Epithelial cell of proximal tubule (primary cell): ENCODE measurements around the gene WRAP73. TPM values are rescaled to one million over a fixed set of nuclear protein-coding genes. Genes with fewer than 3 reads are reported as not detected.

ENCODE experiments used
- DNase-seq: peaks from one replicate; pipeline ENCODE4 v3.0.0-alpha.2; 2011; ENCODE audit warnings: low read depth
- H3K4me3 ChIP-seq: 2 replicates; pipeline ENCODE4 v1.5.1; 2011; ENCODE audit warnings: low read depth, mild to moderate bottlenecking, low read length
- total RNA-seq: library from RNA; depleted of rRNA; stranded (reverse); fragments of >200 nt; gene quantifications from 2 replicates; pipeline ENCODE4 v1.2.3, GENCODE V29; 2015
- TF ChIP-seq, protein P1 (sequence below): conservative IDR thresholded peaks from 2 replicates; pipeline ENCODE4 v1.5.1; 2012; ENCODE audit warnings: low read depth, mild to moderate bottlenecking, low read length

WRAP73 gene
- total RNA-seq, 1 donor from 2014 or later: 17.0 TPM

GRCh38 chr1:3604997-3605823 is 44.7 kb downstream of the WRAP73 start:
- H3K4me3 ChIP-seq: no peak overlapping the region
- DNase-seq: no peak
- TF ChIP-seq, protein P1, sequence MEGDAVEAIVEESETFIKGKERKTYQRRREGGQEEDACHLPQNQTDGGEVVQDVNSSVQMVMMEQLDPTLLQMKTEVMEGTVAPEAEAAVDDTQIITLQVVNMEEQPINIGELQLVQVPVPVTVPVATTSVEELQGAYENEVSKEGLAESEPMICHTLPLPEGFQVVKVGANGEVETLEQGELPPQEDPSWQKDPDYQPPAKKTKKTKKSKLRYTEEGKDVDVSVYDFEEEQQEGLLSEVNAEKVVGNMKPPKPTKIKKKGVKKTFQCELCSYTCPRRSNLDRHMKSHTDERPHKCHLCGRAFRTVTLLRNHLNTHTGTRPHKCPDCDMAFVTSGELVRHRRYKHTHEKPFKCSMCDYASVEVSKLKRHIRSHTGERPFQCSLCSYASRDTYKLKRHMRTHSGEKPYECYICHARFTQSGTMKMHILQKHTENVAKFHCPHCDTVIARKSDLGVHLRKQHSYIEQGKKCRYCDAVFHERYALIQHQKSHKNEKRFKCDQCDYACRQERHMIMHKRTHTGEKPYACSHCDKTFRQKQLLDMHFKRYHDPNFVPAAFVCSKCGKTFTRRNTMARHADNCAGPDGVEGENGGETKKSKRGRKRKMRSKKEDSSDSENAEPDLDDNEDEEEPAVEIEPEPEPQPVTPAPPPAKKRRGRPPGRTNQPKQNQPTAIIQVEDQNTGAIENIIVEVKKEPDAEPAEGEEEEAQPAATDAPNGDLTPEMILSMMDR: no peak

GRCh38 chr1:3604468-3604974 is 45.4 kb downstream of the WRAP73 start:
- TF ChIP-seq, protein P1: no peak
- H3K4me3 ChIP-seq: no peak overlapping the region
- DNase-seq: no peak

DNA sequence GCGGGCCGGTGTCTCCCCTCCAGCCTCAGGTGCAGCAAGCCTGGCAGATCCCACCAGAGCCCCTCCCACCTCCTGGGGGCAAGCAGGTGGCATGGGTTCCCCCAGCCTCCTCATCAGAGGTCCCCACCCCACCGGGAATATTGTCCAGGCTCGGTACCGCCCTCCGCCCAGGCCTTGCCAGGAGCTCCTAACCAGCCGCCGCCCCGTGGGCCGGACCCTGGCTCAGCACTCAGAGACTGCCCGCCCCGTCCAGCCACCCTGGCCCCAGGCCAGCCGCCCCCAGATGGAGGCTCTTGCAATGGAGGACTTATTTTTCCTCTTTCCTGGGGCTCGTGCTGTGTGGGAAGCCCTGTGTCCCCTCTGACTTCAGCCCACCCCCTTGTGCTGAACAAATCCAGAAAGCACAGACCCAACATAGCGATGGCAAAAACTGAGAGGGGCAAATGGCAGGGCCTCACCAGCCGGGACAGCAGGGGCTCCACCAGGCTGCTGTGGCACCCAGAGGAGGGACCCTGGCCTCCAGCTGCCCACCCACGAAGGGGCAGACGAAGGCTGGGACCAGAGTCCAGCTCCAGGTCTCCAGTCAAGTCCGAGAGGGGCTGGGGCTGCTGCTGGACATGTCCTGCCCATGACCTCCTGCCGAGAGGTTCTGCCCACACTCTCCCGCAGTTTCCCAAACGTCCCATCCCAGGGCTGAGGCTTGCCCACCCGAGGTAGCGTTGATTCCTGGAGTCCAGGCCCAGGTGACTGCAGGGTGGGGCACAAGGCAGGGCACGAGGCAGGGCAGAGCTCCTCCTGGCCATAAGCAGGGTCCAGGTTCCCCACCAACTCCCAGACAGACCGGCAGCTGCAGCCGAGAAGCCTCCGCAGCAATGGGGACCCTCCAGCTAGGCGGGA is 46.1 kb downstream of the WRAP73 start:
- no peak for DNase-seq
- H3K4me3 ChIP-seq: no peak overlapping the region
- TF ChIP-seq, protein P1: no peak

DNA sequence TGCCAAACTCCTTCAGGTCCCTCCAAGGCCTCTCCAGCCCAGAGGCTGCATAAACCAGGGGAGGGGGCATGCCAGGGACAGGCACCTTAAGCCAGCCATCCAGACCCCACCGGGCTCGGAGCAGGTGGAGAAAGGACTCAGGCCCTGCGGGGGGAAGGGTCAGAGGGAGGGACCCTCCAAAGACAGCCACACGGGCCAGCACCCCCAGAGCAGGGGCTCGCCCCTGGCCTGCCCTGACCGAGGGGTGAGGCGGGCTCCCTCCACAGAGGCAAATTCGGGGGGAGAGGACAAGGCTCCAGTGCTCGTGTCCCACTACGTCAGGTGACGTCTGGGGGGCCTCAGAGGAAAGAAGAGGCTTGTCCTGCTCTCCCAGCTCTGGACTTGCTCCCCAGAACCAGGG is 46.7 kb downstream of the WRAP73 start:
- H3K4me3 ChIP-seq: no peak overlapping the region
- DNase-seq: no peak
- TF ChIP-seq, protein P1: no peak

DNA sequence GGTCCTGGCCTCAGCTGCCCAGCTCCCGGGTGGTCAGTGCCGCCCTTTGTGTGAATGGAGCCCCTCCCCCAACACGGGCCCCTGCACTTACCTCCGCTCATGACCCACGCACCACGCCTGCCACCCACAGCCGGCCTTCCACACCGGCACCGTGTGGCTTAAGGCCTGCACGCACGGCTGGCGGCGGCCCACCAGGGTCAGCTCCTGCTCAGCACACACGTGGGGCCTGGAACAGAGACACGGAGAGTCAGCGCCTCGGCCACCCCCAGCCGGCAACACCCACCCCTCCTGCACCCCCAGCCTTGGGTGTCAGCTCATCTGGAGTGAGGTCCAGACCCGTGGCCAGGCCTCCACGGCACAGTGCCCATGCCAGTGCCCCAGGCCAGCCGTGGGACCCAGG is 47.5 kb downstream of the WRAP73 start:
- TF ChIP-seq, protein P1: no peak
- no peak for DNase-seq
- no peak overlapping the region for H3K4me3 ChIP-seq

DNA sequence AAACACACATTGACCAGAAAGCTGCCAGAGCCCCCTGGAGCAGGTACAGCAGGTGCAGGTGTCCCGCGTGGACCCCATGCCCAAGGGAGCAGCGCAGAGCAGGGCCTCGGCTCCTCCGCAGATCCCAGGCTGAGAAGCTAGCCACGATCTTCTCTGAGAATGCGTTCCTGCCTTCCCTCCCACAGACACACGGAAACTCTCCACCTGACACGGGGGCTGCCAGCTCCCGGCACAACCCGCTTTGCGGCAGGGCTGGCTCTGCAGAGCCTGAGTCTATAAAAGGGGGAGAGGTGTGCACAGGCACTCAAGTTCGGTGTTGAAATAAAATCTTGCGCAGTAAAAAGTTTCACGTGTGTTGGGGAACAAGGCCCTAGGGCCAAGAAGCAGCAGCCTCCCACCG is 48.2 kb downstream of the WRAP73 start:
- DNase-seq: no peak
- TF ChIP-seq, protein P1: no peak
- H3K4me3 ChIP-seq: no peak overlapping the region
